A549 (cell line): ENCODE measurements around the gene YDJC.

Source experiments
- CEBPB ChIP-seq, 2 experiments: fragments of >200 bp in 1 of 2; sonication (Bioruptor Twin) in 1 of 2; formaldehyde crosslinking in 1 of 2; IDR thresholded peaks; 2 replicates each; pipeline ENCODE4 v1.6.1; 2012 to 2016
- ZSCAN20 ChIP-seq: fragments of 250-450 bp; sonication (Bioruptor Pico); IDR thresholded peaks from 2 replicates; pipeline ENCODE4 v1.8.0; 2022; ENCODE audit warnings: mild to moderate bottlenecking, moderate library complexity

- no peak for TF ChIP-seq ZSCAN20
- TF ChIP-seq CEBPB (IDR thresholded peaks at IDR 0.05) = no peak
Measured at GRCh38 chr22:21603973-21604372, 25.8 kb downstream of the YDJC start.
